CD4-positive, alpha-beta T cell treated with Interferon gamma for 1 hour (primary cell): ENCODE measurements around the gene THUMPD2.
"Not testable (repeated sequence)": the region's sequence is repeated elsewhere in the genome, so short reads cannot be mapped to it uniquely, and the experiment has no call there.

Experiments
- DNase-seq: peaks from one replicate; pipeline ENCODE4 v3.0.0-alpha.2; 2020

THUMPD2 gene

DNA sequence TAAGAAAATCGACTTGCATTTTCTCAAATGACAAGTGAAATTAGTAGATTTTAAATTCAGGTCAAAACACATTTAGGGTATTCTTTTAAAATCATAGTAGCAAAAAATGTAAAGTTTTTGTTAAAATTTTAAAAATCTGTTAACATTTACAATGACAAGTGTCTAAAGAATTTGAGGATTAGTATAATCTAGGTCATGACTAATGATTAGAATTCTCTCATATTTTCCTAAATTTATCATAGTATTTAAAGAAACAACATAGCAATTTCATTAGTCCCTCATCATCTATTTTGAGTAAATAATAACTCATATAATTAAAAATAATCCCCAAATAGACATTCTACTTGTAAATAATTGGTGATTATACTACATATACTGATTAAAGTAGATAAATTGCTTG, 23.6 kb downstream of the THUMPD2 start:
- no peak for DNase-seq

DNA sequence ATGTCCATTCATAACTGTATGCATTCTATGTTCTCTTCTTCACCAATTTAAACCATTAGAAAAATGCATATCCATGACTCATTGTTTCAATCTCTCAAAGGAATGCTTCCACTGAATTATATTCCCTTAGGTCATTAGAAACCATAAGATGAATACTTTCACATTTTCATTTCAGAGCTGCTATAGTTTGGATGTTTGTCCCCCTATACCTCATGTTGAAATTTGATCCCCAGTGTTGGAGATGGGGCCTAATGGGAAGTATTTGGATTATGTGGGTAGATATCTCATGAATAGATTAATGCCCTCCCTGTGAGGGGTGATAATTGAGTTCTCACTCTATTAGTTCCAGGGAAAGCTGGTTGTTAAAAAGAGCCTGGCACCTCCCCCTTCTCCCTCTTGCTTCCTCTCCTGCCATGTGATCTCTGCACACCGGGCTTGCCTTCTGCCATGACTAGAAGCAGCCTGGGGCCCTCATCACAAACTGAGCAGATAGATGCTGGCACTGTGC, 35.7 kb downstream of the THUMPD2 start:
- DNase-seq, result no peak

GRCh38 chr2:39741871-39742270, 37.2 kb downstream of the THUMPD2 start:
- no peak for DNase-seq

- DNase-seq, result no peak
These were observed 39.7 kb downstream of the THUMPD2 start for GRCh38 chr2:39739386-39739785.

DNA sequence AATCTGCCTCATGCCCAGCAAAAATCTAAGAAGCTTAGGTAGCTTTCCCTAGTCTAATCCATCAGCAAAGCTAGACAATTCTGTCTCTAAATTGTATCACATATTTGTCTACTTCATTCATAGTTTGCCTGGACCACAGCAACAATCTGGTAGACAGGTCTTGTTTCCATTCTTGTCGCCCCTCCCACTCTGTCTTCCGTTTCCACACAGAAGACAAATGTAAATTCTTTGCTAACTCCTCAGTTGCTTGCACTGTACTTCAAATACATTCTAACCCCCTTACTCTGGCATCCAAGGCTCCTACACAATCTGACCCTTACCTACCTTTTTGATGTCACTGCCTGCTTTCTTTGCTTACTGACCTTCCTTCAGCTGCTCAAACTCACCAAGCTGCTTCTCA, 40.1 kb downstream of the THUMPD2 start:
- DNase-seq, result no peak

GRCh38 chr2:39737661-39738060, 41.4 kb downstream of the THUMPD2 start:
- no peak for DNase-seq

DNA sequence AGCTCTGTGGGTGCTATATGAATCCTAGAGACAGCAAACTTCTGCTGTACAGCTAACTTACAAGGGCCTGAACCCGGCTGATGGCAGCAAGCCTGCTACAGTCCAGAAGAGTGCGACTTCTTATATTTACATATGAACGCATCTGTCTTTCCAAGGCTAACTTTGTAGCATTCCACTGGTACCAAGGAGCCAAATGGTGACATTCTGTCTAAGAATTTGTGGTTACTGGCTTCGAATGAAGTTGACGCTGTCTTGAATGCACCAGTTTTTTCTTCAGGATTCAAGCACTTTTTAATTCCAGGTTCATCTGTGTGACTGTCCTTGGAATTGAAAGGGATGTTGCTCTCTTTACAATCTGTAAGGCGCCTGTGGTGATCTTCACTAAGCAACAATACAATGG, 42.4 kb downstream of the THUMPD2 start:
- no peak for DNase-seq

- no peak for DNase-seq
These were observed 43.4 kb downstream of the THUMPD2 start for GRCh38 chr2:39735648-39736047.

DNA sequence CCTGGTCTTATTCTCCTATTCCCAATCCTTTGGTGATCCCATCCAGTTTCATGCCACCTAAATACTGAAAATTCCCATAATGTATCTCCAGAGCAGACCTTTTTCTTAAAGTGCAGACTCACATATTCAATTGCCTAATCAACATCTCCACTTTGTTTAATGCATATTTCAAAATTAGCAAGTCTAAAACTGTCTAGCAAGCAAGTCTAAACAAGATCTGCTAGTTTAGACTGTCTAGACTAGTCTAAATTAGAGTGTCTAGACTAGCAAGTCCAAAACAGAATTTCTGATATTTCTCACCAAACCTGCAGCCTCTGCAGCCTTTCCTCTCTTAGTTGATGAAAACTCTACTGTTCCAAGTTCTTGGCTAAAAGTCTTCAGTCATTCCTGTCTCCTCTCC, 44.6 kb downstream of the THUMPD2 start:
- no peak for DNase-seq

DNA sequence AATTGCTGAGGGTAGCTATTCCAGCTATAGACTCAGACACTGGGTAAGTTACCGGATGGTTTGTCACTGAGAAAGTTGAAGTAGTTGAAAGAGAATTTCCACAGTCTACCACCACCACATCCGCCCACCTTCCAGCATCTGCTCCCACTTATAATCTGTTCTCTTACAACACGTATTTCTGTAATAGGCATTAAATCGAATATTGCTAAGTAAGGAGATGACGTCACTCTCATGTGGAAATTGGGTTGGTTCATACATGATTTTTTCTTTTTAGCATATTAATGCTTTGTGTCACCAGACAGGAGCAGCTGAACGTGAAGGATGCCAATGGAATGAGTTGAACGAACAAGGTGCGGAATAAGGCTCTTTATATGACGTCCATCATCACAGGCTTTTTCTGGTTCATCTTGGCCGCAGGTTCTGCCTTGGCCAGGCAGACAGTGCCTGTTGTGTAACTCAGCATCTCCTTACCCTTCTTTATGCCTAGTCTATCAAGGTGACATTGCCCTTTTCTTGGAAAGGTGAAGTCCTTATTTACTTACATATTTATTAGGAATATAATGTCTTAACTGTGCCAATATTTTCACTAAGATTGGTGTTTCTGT, 45.9 kb downstream of the THUMPD2 start:
- DNase-seq, result no peak

GRCh38 chr2:39732482-39732881, 46.6 kb downstream of the THUMPD2 start:
- DNase-seq, result no peak

GRCh38 chr2:39731546-39731945, 47.5 kb downstream of the THUMPD2 start:
- no peak for DNase-seq

DNA sequence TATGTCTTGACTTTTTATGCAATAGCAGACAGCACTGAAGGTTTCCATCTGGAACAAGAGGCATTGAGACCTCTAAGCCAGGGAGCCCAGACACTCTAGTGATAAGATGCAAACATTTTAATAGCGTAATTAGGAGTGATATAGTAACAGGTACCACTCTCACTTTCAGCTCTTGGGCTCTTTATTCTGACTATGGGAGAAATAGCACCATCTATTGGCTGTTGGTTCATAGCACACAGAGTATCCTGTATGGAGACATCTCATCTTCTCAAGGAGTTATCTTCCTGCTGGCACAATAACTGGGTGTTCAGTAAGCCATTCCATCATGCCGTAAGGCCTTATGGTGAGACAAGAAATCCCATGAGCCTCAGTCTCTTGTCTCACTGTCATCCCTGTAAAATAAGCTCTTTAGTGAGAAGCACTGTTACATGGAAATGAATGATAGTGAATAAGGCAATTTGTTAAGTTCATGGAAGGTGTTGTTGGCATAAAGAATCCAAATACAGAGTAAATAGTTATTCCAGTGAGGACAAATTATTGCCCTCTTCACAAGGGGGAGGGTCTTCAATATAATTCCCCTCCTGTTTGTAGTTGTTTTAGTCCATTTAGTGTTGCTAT, 48.3 kb downstream of the THUMPD2 start:
- DNase-seq, result no peak

GRCh38 chr2:39730276-39730675, 48.8 kb downstream of the THUMPD2 start:
- no peak for DNase-seq

DNA sequence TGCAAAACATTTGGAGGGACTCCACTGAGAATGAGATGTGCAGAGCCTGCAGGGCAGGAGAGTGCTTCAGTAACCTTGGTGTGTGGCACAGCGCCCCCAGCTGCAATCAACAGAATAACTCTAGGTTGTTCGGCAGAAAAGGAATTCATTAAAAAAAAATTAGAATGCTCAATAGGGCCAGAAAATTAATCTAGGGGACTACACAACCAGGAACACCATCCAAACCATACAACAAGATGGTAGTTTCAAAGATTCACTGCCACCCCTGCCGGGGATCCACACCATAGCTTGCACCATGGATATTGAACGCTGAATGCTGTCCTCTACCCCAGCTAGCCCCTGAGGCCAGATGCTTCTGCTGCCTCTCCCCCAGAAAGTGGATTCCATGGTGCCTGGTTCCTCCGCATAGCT, 50.1 kb downstream of the THUMPD2 start:
- no peak for DNase-seq

DNA sequence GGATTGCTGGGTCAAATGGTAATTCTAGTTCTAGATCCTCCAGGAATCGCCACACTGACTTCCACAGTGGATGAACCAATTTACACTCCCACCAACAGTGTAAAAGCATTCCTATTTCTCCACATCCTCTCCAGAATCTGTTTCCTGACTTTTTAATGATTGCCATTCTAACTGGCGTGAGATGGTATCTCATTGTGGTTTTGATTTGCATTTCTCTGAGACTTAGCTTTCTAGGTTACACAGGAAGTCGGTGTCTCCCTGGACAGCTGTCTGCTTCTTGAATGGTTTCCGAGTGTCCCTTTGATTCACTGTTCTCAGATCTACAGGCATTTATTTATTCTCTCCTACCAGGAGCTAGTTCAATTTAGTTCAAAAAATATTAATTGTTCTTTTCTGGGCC, 51.0 kb downstream of the THUMPD2 start:
- DNase-seq, result not testable (repeated sequence)

- DNase-seq, result no peak
These were observed 53.7 kb downstream of the THUMPD2 start for GRCh38 chr2:39725401-39725800.

DNA sequence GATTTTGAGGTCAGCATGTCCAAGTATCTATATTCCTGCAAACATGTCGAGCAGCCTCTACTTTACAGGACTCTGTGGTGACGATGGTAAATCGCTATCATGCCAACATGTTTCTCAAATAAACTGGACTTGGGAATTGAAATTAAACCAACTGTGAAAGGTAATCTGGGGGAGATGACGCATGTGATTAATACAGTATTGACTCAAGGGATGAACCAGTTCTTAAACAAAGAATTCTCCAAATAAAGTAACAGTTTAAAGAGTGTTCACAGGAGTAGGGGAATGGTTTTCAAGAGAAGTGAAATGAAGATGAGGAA, 54.3 kb downstream of the THUMPD2 start:
- no peak for DNase-seq

- no peak for DNase-seq
These were observed 54.9 kb downstream of the THUMPD2 start for GRCh38 chr2:39723946-39724827.

DNA sequence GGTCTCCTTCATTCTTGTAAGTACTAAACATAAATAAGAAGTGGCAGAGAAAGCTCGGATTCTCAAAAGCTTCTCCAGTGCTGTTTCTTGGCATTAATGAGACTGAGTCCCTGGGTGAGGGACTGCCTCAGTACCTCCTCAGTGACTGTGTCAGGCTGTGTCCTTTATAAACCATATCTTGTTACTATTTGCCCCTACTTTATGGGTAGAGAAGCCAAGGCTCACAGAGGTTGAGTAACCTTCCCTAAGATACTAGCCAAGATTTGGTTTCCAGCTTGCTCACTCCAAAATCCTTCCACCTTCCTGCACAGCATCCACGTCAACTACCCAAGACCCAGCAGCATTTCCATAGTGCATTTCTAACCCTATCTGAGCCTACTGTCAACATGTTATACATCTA, 55.6 kb downstream of the THUMPD2 start:
- no peak for DNase-seq

GRCh38 chr2:39720970-39721369, 58.1 kb downstream of the THUMPD2 start:
- no peak for DNase-seq

- no peak for DNase-seq
These were observed 59.7 kb downstream of the THUMPD2 start for GRCh38 chr2:39719317-39719716.

GRCh38 chr2:39718483-39718882, 60.6 kb downstream of the THUMPD2 start:
- no peak for DNase-seq

DNA sequence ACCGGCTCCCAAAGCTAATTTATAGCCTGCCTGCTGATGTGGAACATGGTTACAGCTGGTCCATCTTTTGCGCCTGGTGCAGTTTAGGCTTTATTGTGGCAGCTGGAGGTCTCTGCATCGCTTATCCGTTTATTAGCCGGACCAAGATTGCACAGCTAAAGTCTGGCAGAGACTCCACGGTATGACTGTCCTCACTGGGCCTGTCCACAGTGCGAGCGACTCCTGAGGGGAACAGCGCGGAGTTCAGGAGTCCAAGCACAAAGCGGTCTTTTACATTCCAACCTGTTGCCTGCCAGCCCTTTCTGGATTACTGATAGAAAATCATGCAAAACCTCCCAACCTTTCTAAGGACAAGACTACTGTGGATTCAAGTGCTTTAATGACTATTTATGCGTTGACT, 62.0 kb downstream of the THUMPD2 start:
- no peak for DNase-seq
